Left lung (tissue), 10 donors: ENCODE results near the gene OSTM1. TPM values are rescaled to one million over a fixed set of nuclear protein-coding genes. Genes with fewer than 3 reads are reported as not detected.
"Not testable (repeated sequence)": the region's sequence is repeated elsewhere in the genome, so short reads cannot be mapped to it uniquely, and the experiment has no call there.

Source experiments
- ATAC-seq: fragments of 200-7000 bp; cut with Tn5 transposase; one replicate; pipeline ENCODE4 v1.9.1; 2020; ENCODE audit warnings: moderate library complexity
- DNase-seq, 4 donors: peaks; one replicate each; pipeline ENCODE4 v3.0.0-alpha.2; 2013 to 2020
- H3K27ac ChIP-seq, 2 donors: fragments of 200-600 bp; sonication (generic) in 1 of 2; one replicate each; pipeline versions ENCODE4 v1.5.0 to v1.8.0; 2020 to 2021
- H3K27me3 ChIP-seq, 2 donors: fragments of 200-600 bp; sonication (generic) in 1 of 2; one replicate each; pipeline versions ENCODE4 v1.5.0 to v1.8.0; 2020 to 2021
- H3K36me3 ChIP-seq, 2 donors: fragments of 200-600 bp; sonication (generic) in 1 of 2; one replicate each; pipeline versions ENCODE4 v1.5.0 to v1.8.0; 2020 to 2021
- H3K4me1 ChIP-seq, 2 donors: fragments of 200-600 bp; one replicate each; pipeline ENCODE4 v1.8.0; 2021
- H3K4me3 ChIP-seq, 2 donors: fragments of 200-600 bp; sonication (generic) in 1 of 2; one replicate each; pipeline versions ENCODE4 v1.5.0 to v1.8.0; 2020 to 2021; ENCODE audit warnings: mild to moderate bottlenecking in 1 of 2
- H3K9me3 ChIP-seq, 2 donors: fragments of 200-600 bp; sonication (generic) in 1 of 2; one replicate each; pipeline versions ENCODE4 v1.5.0 to v1.8.0; 2020 to 2021
- CTCF ChIP-seq, 2 donors: fragments of 200-600 bp; sonication (generic) in 1 of 2; IDR thresholded peaks; one replicate each; pipeline versions ENCODE4 v1.5.0 to v1.8.0; 2021; ENCODE audit warnings: antibody characterized with exemption in 2 of 2
- intact Hi-C, 2 donors: fragments of 100-400 bp; cut with DNase I; formaldehyde crosslinking; loops; one replicate each; pipeline versions ENCODE4 v1.11.2 to v1.14.2; 2022
- polyA plus RNA-seq, 6 donors: library from polyadenylated mRNA; unstranded; fragments of 120-200 nt; gene quantifications; one replicate each; pipeline ENCODE4 v1.2.1, GENCODE V29; 2013; ENCODE audit not compliant: insufficient read length in 6 of 6
- total RNA-seq, 2 donors: library from RNA; stranded (reverse); fragmentation: NEBNext Ultra II Directional; extraction: Animal tissue kit (Norgen Biotek cat#: 25700); gene quantifications; one replicate each; pipeline ENCODE4 v1.2.1, GENCODE V29; 2021
- donor health status: DM: no; HTN: yes; CAD: no.
- donor health status: DM: no; HTN: no; CAD: no.

The OSTM1 gene
- total and polyA plus RNA-seq, 8 donors = 17.7 to 73.1 (median 21.8) TPM

GRCh38 chr6:108002365-108003221 lies 71.9 kb downstream of the OSTM1 start:
- intact Hi-C loops = no loop called here
- Histone ChIP-seq H3K27ac (no peak overlapping the region), H3K4me3 (no peak overlapping the region), H3K9me3 (no peaks in the 10 kb centered on the region), H3K36me3 (no peaks in the 10 kb centered on the region), H3K4me1 (no peaks in the 10 kb centered on the region), H3K27me3 (no peaks in the 10 kb centered on the region)
- peak; percentile 22 for ATAC-seq
- no peak for TF ChIP-seq CTCF (IDR thresholded peaks at IDR 0.05)
- peak in 1 of 4 donors; percentile 36 for DNase-seq

GRCh38 chr6:108001696-108002231 lies 72.8 kb downstream of the OSTM1 start:
- ATAC-seq (no peak), DNase-seq (no peak)
- H3K27ac ChIP-seq = no peak overlapping the region
- TF ChIP-seq CTCF (IDR thresholded peaks at IDR 0.05) = no peak
- no peaks in the 10 kb centered on the region for H3K9me3 ChIP-seq
- H3K4me1 ChIP-seq = no peaks in the 10 kb centered on the region
- H3K4me3 ChIP-seq = no peak overlapping the region
- no peaks in the 10 kb centered on the region for H3K36me3 ChIP-seq
- intact Hi-C loops = no loop called here
- H3K27me3 ChIP-seq = no peaks in the 10 kb centered on the region

GRCh38 chr6:108000259-108000658 lies 74.3 kb downstream of the OSTM1 start:
- intact Hi-C loops, DNase-seq, H3K9me3 ChIP-seq, H3K4me3 ChIP-seq, ATAC-seq, H3K36me3 ChIP-seq, H3K4me1 ChIP-seq, H3K27ac ChIP-seq, H3K27me3 ChIP-seq: not testable (repeated sequence)

- Histone ChIP-seq H3K36me3 (no peaks in the 10 kb centered on the region), H3K27ac (no peak overlapping the region), H3K4me1 (no peaks in the 10 kb centered on the region), H3K9me3 (no peaks in the 10 kb centered on the region), H3K4me3 (no peak overlapping the region), H3K27me3 (no peaks in the 10 kb centered on the region)
- ATAC-seq (no peak), DNase-seq (no peak)
- intact Hi-C loops = no loop called here
- no peak for TF ChIP-seq CTCF (IDR thresholded peaks at IDR 0.05)
These were observed 75.2 kb downstream of the OSTM1 start for GRCh38 chr6:107999341-107999740.

GRCh38 chr6:107991772-107992550 lies 82.6 kb downstream of the OSTM1 start:
- ATAC-seq (no peak), DNase-seq (no peak)
- intact Hi-C loops = no loop called here
- no peak overlapping the region for H3K4me3 ChIP-seq
- H3K9me3 ChIP-seq = no peaks in the 10 kb centered on the region
- TF ChIP-seq CTCF (IDR thresholded peaks at IDR 0.05) = no peak
- no peaks in the 10 kb centered on the region for H3K36me3 ChIP-seq
- no peak overlapping the region for H3K27ac ChIP-seq
- H3K4me1 ChIP-seq = no peaks in the 10 kb centered on the region
- H3K27me3 ChIP-seq = no peaks in the 10 kb centered on the region

Other genes with a start within 250 kb of the OSTM1 start
- gene SEC63, start 116.5 kb downstream of the OSTM1 start, total RNA-seq = 100 to 1,000 TPM in 1 of 2 donors, 10 to 100 TPM in 1; 94.4 to 115 TPM
- 100 to 1,000 TPM; 104 to 131 (median 117) TPM for gene SEC63, start 116.5 kb downstream of the OSTM1 start, polyA plus RNA-seq
- not detected for gene NR2E1, start 91.3 kb upstream of the OSTM1 start, total RNA-seq
- under 1 TPM in 2 of 6 donors, not detected in 4; 0.06 to 0.07 TPM for gene NR2E1, start 91.3 kb upstream of the OSTM1 start, polyA plus RNA-seq
- 100 to 1,000 TPM; 196 to 214 TPM for gene SNX3, start 186.3 kb upstream of the OSTM1 start, total RNA-seq
- gene SNX3, start 186.3 kb upstream of the OSTM1 start, polyA plus RNA-seq = 100 to 1,000 TPM; 210 to 284 (median 237) TPM
- 10 to 100 TPM in 1 of 2 donors, 1 to 10 TPM in 1; 9.3 to 10.2 TPM for gene AFG1L, start 220.3 kb upstream of the OSTM1 start, total RNA-seq
- gene AFG1L, start 220.3 kb upstream of the OSTM1 start, polyA plus RNA-seq = 1 to 10 TPM; 5.8 to 8.0 (median 7.3) TPM